Measurements from ENCODE around the gene PNKD. TPM values are rescaled to one million over a fixed set of nuclear protein-coding genes. Genes with fewer than 3 reads are reported as not detected.

Gene PNKD
- total RNA-seq, 2 experiments from 2014 or later: 23.6 to 25.1 TPM

GRCh38 chr2:218368150-218368528 lies 97.8 kb downstream of the PNKD start:
- Mint-ChIP-seq H3K36me3 (no peaks in the 10 kb centered on the region), H3K4me3 (peak overlapping the region; percentile 76), H3K4me1 (peaks cover 6% of the 10 kb centered on the region), H3K27ac (peak overlapping the region; percentile 69), H3K27me3 (no peaks in the 10 kb centered on the region), H3K9me3 (no peaks in the 10 kb centered on the region)
- no peak for DNase-seq

GRCh38 chr2:218368621-218369153 lies 98.4 kb downstream of the PNKD start:
- H3K36me3 Mint-ChIP-seq: no peaks in the 10 kb centered on the region
- no peak for DNase-seq
- no peaks in the 10 kb centered on the region for H3K9me3 Mint-ChIP-seq
- no peak overlapping the region for H3K4me3 Mint-ChIP-seq
- no peak overlapping the region for H3K27ac Mint-ChIP-seq
- H3K4me1 Mint-ChIP-seq: peaks cover 6% of the 10 kb centered on the region
- no peaks in the 10 kb centered on the region for H3K27me3 Mint-ChIP-seq

- H3K9me3 Mint-ChIP-seq: no peaks in the 10 kb centered on the region
- no peaks in the 10 kb centered on the region for H3K27me3 Mint-ChIP-seq
- no peak for DNase-seq
- H3K27ac Mint-ChIP-seq: no peak overlapping the region
- H3K4me1 Mint-ChIP-seq: peaks cover 6% of the 10 kb centered on the region
- no peak overlapping the region for H3K4me3 Mint-ChIP-seq
- no peaks in the 10 kb centered on the region for H3K36me3 Mint-ChIP-seq
Observed at GRCh38 chr2:218369330-218369729, 99.0 kb downstream of the PNKD start.

GRCh38 chr2:218370410-218371063 lies 100.2 kb downstream of the PNKD start:
- Mint-ChIP-seq H3K27ac (no peak overlapping the region), H3K4me3 (no peak overlapping the region)

GRCh38 chr2:218371983-218372350 lies 101.6 kb downstream of the PNKD start:
- no peaks in the 10 kb centered on the region for H3K27me3 Mint-ChIP-seq
- no peaks in the 10 kb centered on the region for H3K36me3 Mint-ChIP-seq
- H3K4me1 Mint-ChIP-seq: peaks cover 6% of the 10 kb centered on the region
- H3K4me3 Mint-ChIP-seq: no peak overlapping the region
- no peak for DNase-seq
- H3K9me3 Mint-ChIP-seq: no peaks in the 10 kb centered on the region
- H3K27ac Mint-ChIP-seq: no peak overlapping the region

More at GRCh38 chr2:218370410-218371063, 100.2 kb downstream of the PNKD start:
- DNase-seq: no peak
- H3K27me3 Mint-ChIP-seq: no peaks in the 10 kb centered on the region
- no peaks in the 10 kb centered on the region for H3K36me3 Mint-ChIP-seq
- H3K4me1 Mint-ChIP-seq: peaks cover 6% of the 10 kb centered on the region
- H3K9me3 Mint-ChIP-seq: no peaks in the 10 kb centered on the region

- Mint-ChIP-seq H3K9me3 (no peaks in the 10 kb centered on the region), H3K4me3 (no peak overlapping the region), H3K27ac (no peak overlapping the region)
Observed at GRCh38 chr2:218374795-218375194, 104.5 kb downstream of the PNKD start.

GRCh38 chr2:218375212-218375611 lies 104.9 kb downstream of the PNKD start:
- H3K4me3 Mint-ChIP-seq: no peak overlapping the region
- H3K27me3 Mint-ChIP-seq: no peaks in the 10 kb centered on the region
- H3K4me1 Mint-ChIP-seq: peaks cover 4% of the 10 kb centered on the region
- no peaks in the 10 kb centered on the region for H3K9me3 Mint-ChIP-seq
- DNase-seq: no peak
- no peak overlapping the region for H3K27ac Mint-ChIP-seq
- no peaks in the 10 kb centered on the region for H3K36me3 Mint-ChIP-seq

More at GRCh38 chr2:218374795-218375194, 104.5 kb downstream of the PNKD start:
- no peaks in the 10 kb centered on the region for H3K27me3 Mint-ChIP-seq
- peaks cover 6% of the 10 kb centered on the region for H3K4me1 Mint-ChIP-seq
- H3K36me3 Mint-ChIP-seq: no peaks in the 10 kb centered on the region
- DNase-seq: no peak

- Mint-ChIP-seq H3K4me3 (no peak overlapping the region), H3K36me3 (no peaks in the 10 kb centered on the region), H3K27me3 (no peaks in the 10 kb centered on the region), H3K9me3 (no peaks in the 10 kb centered on the region), H3K4me1 (peaks cover 2% of the 10 kb centered on the region), H3K27ac (no peak overlapping the region)
- no peak for DNase-seq
Observed at GRCh38 chr2:218378053-218378452, 107.7 kb downstream of the PNKD start.

- Mint-ChIP-seq H3K27me3 (no peaks in the 10 kb centered on the region), H3K4me1 (peaks cover 2% of the 10 kb centered on the region), H3K27ac (no peak within 1 kb of the TSS), H3K9me3 (no peaks in the 10 kb centered on the region), H3K36me3 (no peaks in the 10 kb centered on the region), H3K4me3 (no peak within 1 kb of the TSS)
- no peak for DNase-seq
Observed at GRCh38 chr2:218381916-218382366, 111.6 kb downstream of the PNKD start, which contains the start of gene SLC11A1. TSS of gene SLC11A1 (plus strand) at chr2:218382273. CDS start at chr2:218382369, 96 bp downstream.

- Mint-ChIP-seq H3K4me1 (peaks cover 7% of the 10 kb centered on the region), H3K9me3 (no peaks in the 10 kb centered on the region), H3K27ac (no peak overlapping the region), H3K36me3 (no peaks in the 10 kb centered on the region), H3K27me3 (no peaks in the 10 kb centered on the region), H3K4me3 (no peak overlapping the region)
- DNase-seq: no peak
Observed at GRCh38 chr2:218382785-218383184, 112.5 kb downstream of the PNKD start.

GRCh38 chr2:218383892-218384519 lies 113.7 kb downstream of the PNKD start:
- Mint-ChIP-seq H3K27ac (no peak overlapping the region), H3K27me3 (no peaks in the 10 kb centered on the region)

GRCh38 chr2:218384975-218385374 lies 114.7 kb downstream of the PNKD start:
- Mint-ChIP-seq H3K4me1 (peaks cover 4% of the 10 kb centered on the region), H3K27ac (no peak overlapping the region)

More at GRCh38 chr2:218383892-218384519, 113.7 kb downstream of the PNKD start:
- Mint-ChIP-seq H3K4me3 (no peak overlapping the region), H3K4me1 (peaks cover 4% of the 10 kb centered on the region), H3K9me3 (no peaks in the 10 kb centered on the region), H3K36me3 (no peaks in the 10 kb centered on the region)
- DNase-seq: no peak

GRCh38 chr2:218386505-218387368 lies 116.4 kb downstream of the PNKD start:
- Mint-ChIP-seq H3K9me3 (no peaks in the 10 kb centered on the region), H3K36me3 (no peaks in the 10 kb centered on the region), H3K27me3 (no peaks in the 10 kb centered on the region), H3K4me1 (peaks cover 4% of the 10 kb centered on the region), H3K27ac (no peak overlapping the region), H3K4me3 (peak overlapping the region; percentile 34)
- DNase-seq: no peak

More at GRCh38 chr2:218384975-218385374, 114.7 kb downstream of the PNKD start:
- no peak overlapping the region for H3K4me3 Mint-ChIP-seq
- no peaks in the 10 kb centered on the region for H3K27me3 Mint-ChIP-seq
- no peaks in the 10 kb centered on the region for H3K9me3 Mint-ChIP-seq
- DNase-seq: no peak
- H3K36me3 Mint-ChIP-seq: no peaks in the 10 kb centered on the region

- Mint-ChIP-seq H3K4me1 (peaks cover 4% of the 10 kb centered on the region), H3K4me3 (peak overlapping the region; percentile 34), H3K9me3 (no peaks in the 10 kb centered on the region), H3K27ac (no peak overlapping the region), H3K36me3 (no peaks in the 10 kb centered on the region), H3K27me3 (no peaks in the 10 kb centered on the region)
- no peak for DNase-seq
Observed at GRCh38 chr2:218387369-218388194, 117.3 kb downstream of the PNKD start.
